NCI-H1417 treated with DMSO at 0.1 percent for 48 hours (cell line): ENCODE measurements around the gene LOC101059915.

Experiments
- DNase-seq: peaks from one replicate; lab custom pipeline; 2025; lab: John Stamatoyannopoulos, UW

Gene LOC101059915

GRCh38 chrX:71667328-71668247, at the start of gene LOC101059915:
Gene LOC101059915, plus strand, starts transcription at chrX:71667546.
- DNase-seq: no peak

- no peak for DNase-seq
These were observed 49.6 kb upstream of the LOC101059915 start for GRCh38 chrX:71617742-71618141.

GRCh38 chrX:71618303-71618721, 49.0 kb upstream of the LOC101059915 start, which contains the start of gene CXCR3:
Gene CXCR3, minus strand, starts transcription at chrX:71618511. Its CDS starts 62 bp downstream, at chrX:71618449.
- no peak for DNase-seq

- no peak for DNase-seq
These were observed 48.6 kb upstream of the LOC101059915 start for GRCh38 chrX:71618787-71619186.

GRCh38 chrX:71619193-71619592, 48.2 kb upstream of the LOC101059915 start:
- no peak for DNase-seq

GRCh38 chrX:71619986-71620385, 47.4 kb upstream of the LOC101059915 start:
- no peak for DNase-seq

- DNase-seq: no peak
These were observed 45.7 kb upstream of the LOC101059915 start for GRCh38 chrX:71621603-71622002.

- DNase-seq: no peak
These were observed 45.2 kb upstream of the LOC101059915 start for GRCh38 chrX:71622032-71622575.

- DNase-seq: no peak
These were observed 44.5 kb upstream of the LOC101059915 start for GRCh38 chrX:71622576-71623450.

- DNase-seq: no peak
These were observed 43.6 kb upstream of the LOC101059915 start for GRCh38 chrX:71623714-71624113.

GRCh38 chrX:71625471-71625870, 41.9 kb upstream of the LOC101059915 start:
- DNase-seq: no peak

- DNase-seq: no peak
These were observed 40.8 kb upstream of the LOC101059915 start for GRCh38 chrX:71626576-71626975.

- DNase-seq: no peak
These were observed 39.5 kb upstream of the LOC101059915 start for GRCh38 chrX:71627588-71628404.

GRCh38 chrX:71629467-71629866, 37.9 kb upstream of the LOC101059915 start:
- no peak for DNase-seq

GRCh38 chrX:71632923-71633657, 34.3 kb upstream of the LOC101059915 start:
- DNase-seq: no peak

- no peak for DNase-seq
These were observed 33.0 kb upstream of the LOC101059915 start for GRCh38 chrX:71634366-71634765.

- DNase-seq: no peak
These were observed 30.7 kb upstream of the LOC101059915 start for GRCh38 chrX:71636438-71637252.

GRCh38 chrX:71637253-71637618, 30.1 kb upstream of the LOC101059915 start:
- DNase-seq: no peak

GRCh38 chrX:71637848-71638247, 29.5 kb upstream of the LOC101059915 start:
- no peak for DNase-seq

GRCh38 chrX:71638409-71638808, 28.9 kb upstream of the LOC101059915 start:
- no peak for DNase-seq
